ENCODE results near the gene RAB41. TPM values are rescaled to one million over a fixed set of nuclear protein-coding genes. Genes with fewer than 3 reads are reported as not detected.
"Not testable (repeated sequence)": the region's sequence is repeated elsewhere in the genome, so short reads cannot be mapped to it uniquely, and the experiment has no call there.

RAB41 gene
- total RNA-seq, 1 experiment from 2014 or later = not detected

- ATAC-seq = no peak
- H3K36me3 ChIP-seq (ENCODE audit: control insufficient read depth, insufficient read depth, low read length) = no peaks in the 10 kb centered on the region
- H3K9me3 ChIP-seq (ENCODE audit: control insufficient read depth, insufficient read depth, low read depth, low read length) = no peaks in the 10 kb centered on the region
- in situ Hi-C loops (cut with HindIII; ENCODE audit: low pct_unique_long_range_greater_than_20kb, low sequenced_read_pairs) = no loop called here
- no peak overlapping the region for H3K4me3 ChIP-seq (ENCODE audit: low read depth in 2 of 2, low read length in 2 of 2)
- H3K27me3 ChIP-seq (ENCODE audit: control insufficient read depth, insufficient read depth, low read length) = peaks cover 2% of the 10 kb centered on the region; the same call in 1 of the 2 replicates
- ChIA-PET POLR2A (no interaction called here), CTCF (no interaction called here)
- intact Hi-C loops (cut with micrococcal nuclease; ENCODE audit: unreplicated experiment) = loop anchor here (5.0 kb wide), 1 partner anchor 67 kb away; no protein-coding TSS in a partner anchor
- no peak for TF ChIP-seq TCF7L2 (IDR thresholded peaks at IDR 0.05; ENCODE audit: low read depth, low read length)
- peak; percentile 55 to 73; a peak in 3 of 4 replicates for TF ChIP-seq REST (IDR thresholded peaks at IDR 0.05; ENCODE audit: insufficient read depth in 1 of 2, low read depth in 2 of 2, low read length in 1 of 2)
- TF ChIP-seq CTCF (IDR thresholded peaks at IDR 0.05) = no peak
- no peak for TF ChIP-seq POLR2AphosphoS5 (IDR thresholded peaks at IDR 0.05; ENCODE audit: low read depth, low read length)
- no peak for TF ChIP-seq SIN3A (IDR thresholded peaks at IDR 0.05; ENCODE audit: borderline replicate concordance, insufficient read depth, low read depth, low read length)
- no peak overlapping the region for H3K27ac ChIP-seq (ENCODE audit: low read length)
- no peak for DNase-seq (ENCODE audit: low read depth, low spot score)
- no TSS peak for BruUV-seq (replicated peaks)
- H3K4me1 ChIP-seq (ENCODE audit: control insufficient read depth, insufficient read depth, low read length) = no peaks in the 10 kb centered on the region
Observed at GRCh38 chrX:70264784-70265183, 17.2 kb upstream of the RAB41 start.

GRCh38 chrX:70268034-70268433 is 13.9 kb upstream of the RAB41 start, which contains the start of gene ARR3:
TSS of gene ARR3 (plus strand) at chrX:70268334. CDS start at chrX:70269386, 1,052 bp downstream.
- ATAC-seq = no peak
- Histone ChIP-seq H3K27ac (ENCODE audit: low read length) (no peak within 1 kb of the TSS), H3K36me3 (ENCODE audit: control insufficient read depth, insufficient read depth, low read length) (no peaks in the 10 kb centered on the region), H3K9me3 (ENCODE audit: control insufficient read depth, insufficient read depth, low read depth, low read length) (no peaks in the 10 kb centered on the region), H3K4me3 (ENCODE audit: low read depth in 2 of 2, low read length in 2 of 2) (no peak within 1 kb of the TSS), H3K4me1 (ENCODE audit: control insufficient read depth, insufficient read depth, low read length) (no peaks in the 10 kb centered on the region), H3K27me3 (ENCODE audit: control insufficient read depth, insufficient read depth, low read length) (peaks cover 2% of the 10 kb centered on the region; the same call in 1 of the 2 replicates)
- ChIA-PET POLR2A (no interaction called here), CTCF (no interaction called here)
- no peak for DNase-seq (ENCODE audit: low read depth, low spot score)
- BruUV-seq (replicated peaks) = no TSS peak
- intact Hi-C loops (cut with micrococcal nuclease; ENCODE audit: unreplicated experiment) = no loop called here
- TF ChIP-seq REST (IDR thresholded peaks at IDR 0.05; ENCODE audit: insufficient read depth in 1 of 2, low read depth in 2 of 2, low read length in 1 of 2) (no peak), CTCF (IDR thresholded peaks at IDR 0.05) (no peak), TCF7L2 (IDR thresholded peaks at IDR 0.05; ENCODE audit: low read depth, low read length) (no peak), POLR2AphosphoS5 (IDR thresholded peaks at IDR 0.05; ENCODE audit: low read depth, low read length) (no peak), SIN3A (IDR thresholded peaks at IDR 0.05; ENCODE audit: borderline replicate concordance, insufficient read depth, low read depth, low read length) (no peak)
- in situ Hi-C loops (cut with HindIII; ENCODE audit: low pct_unique_long_range_greater_than_20kb, low sequenced_read_pairs) = no loop called here

GRCh38 chrX:70274029-70274428 is 7.9 kb upstream of the RAB41 start:
- H3K36me3 ChIP-seq (ENCODE audit: control insufficient read depth, insufficient read depth, low read length); in situ Hi-C loops (cut with HindIII; ENCODE audit: low pct_unique_long_range_greater_than_20kb, low sequenced_read_pairs); BruUV-seq (replicated peaks); H3K27me3 ChIP-seq (ENCODE audit: control insufficient read depth, insufficient read depth, low read length); H3K4me1 ChIP-seq (ENCODE audit: control insufficient read depth, insufficient read depth, low read length); ATAC-seq; POLR2A ChIA-PET; intact Hi-C loops (cut with micrococcal nuclease; ENCODE audit: unreplicated experiment); H3K27ac ChIP-seq (ENCODE audit: low read length); H3K9me3 ChIP-seq (ENCODE audit: control insufficient read depth, insufficient read depth, low read depth, low read length); DNase-seq (ENCODE audit: low read depth, low spot score); H3K4me3 ChIP-seq (ENCODE audit: low read depth in 2 of 2, low read length in 2 of 2): not testable (repeated sequence)
- CTCF ChIA-PET = interaction anchor here (1.4 kb wide), 1 partner anchor 160 kb away, joined by 3 read pairs; no protein-coding TSS in a partner anchor

Data from Panc1 (cell line).